Measurements from ENCODE around the gene LGALS7. TPM values are rescaled to one million over a fixed set of nuclear protein-coding genes. Genes with fewer than 3 reads are reported as not detected.

The LGALS7 gene
- total and polyA plus RNA-seq, 4 donors: 2.4 to 5.0 (median 4.9) TPM; not detected in 1

DNA sequence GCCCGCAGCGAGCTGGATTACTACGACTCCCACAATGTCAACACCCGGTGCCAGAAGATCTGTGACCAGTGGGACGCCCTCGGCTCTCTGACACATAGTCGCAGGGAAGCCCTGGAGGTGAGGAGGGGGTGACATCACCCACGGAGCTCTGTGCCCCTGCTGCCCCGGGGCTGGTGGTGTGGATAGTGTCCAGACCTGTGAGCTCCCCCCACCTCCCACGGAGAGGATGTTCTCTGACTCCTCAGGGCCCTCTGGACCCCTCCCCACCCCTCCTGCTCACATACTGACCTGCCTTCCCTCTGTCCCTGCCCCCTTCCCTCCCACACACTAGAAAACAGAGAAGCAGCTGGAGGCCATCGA, 49.7 kb downstream of the LGALS7 start:
- WGBS, 2 donors: 85 to 87% methylated on average over 11 of the region's 11 CpGs
- H3K27me3 ChIP-seq (ENCODE audit: control insufficient read depth in 3 of 3, insufficient read depth in 3 of 3, low read length in 2 of 3): no peaks in the 10 kb centered on the region
- DNase-seq (no peak), ATAC-seq (ENCODE audit: insufficient read depth, low FRiP score) (no peak)
- H3K27ac ChIP-seq (ENCODE audit: low read depth in 1 of 2, low read length in 1 of 2): no peak overlapping the region
- TF ChIP-seq, protein P1, sequence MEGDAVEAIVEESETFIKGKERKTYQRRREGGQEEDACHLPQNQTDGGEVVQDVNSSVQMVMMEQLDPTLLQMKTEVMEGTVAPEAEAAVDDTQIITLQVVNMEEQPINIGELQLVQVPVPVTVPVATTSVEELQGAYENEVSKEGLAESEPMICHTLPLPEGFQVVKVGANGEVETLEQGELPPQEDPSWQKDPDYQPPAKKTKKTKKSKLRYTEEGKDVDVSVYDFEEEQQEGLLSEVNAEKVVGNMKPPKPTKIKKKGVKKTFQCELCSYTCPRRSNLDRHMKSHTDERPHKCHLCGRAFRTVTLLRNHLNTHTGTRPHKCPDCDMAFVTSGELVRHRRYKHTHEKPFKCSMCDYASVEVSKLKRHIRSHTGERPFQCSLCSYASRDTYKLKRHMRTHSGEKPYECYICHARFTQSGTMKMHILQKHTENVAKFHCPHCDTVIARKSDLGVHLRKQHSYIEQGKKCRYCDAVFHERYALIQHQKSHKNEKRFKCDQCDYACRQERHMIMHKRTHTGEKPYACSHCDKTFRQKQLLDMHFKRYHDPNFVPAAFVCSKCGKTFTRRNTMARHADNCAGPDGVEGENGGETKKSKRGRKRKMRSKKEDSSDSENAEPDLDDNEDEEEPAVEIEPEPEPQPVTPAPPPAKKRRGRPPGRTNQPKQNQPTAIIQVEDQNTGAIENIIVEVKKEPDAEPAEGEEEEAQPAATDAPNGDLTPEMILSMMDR (IDR thresholded peaks at IDR 0.05; ENCODE audit: control extremely low read depth, extremely low read depth): no peak
- peaks cover 0 to 30% (median 0%) of the 10 kb centered on the region in 5 donors for H3K4me1 ChIP-seq (ENCODE audit: control insufficient read depth in 5 of 5, insufficient read depth in 5 of 5, low read length in 5 of 5)
- peaks cover 13 to 95% (median 32%) of the 10 kb centered on the region in 4 donors for H3K36me3 ChIP-seq (ENCODE audit: control insufficient read depth in 4 of 4, insufficient read depth in 4 of 4, low read length in 4 of 4)
- no peak overlapping the region for H3K4me3 ChIP-seq
- H3K9ac ChIP-seq (ENCODE audit: insufficient read depth in 1 of 2, low read length in 2 of 2): no peak overlapping the region
- no peaks in the 10 kb centered on the region for H3K9me3 ChIP-seq (ENCODE audit: control insufficient read depth in 4 of 4, insufficient read depth in 3 of 4, low read length in 3 of 4)

GRCh38 chr19:38722947-38723605, 50.2 kb downstream of the LGALS7 start:
- peaks cover 0 to 31% (median 0%) of the 10 kb centered on the region in 5 donors for H3K4me1 ChIP-seq (ENCODE audit: control insufficient read depth in 5 of 5, insufficient read depth in 5 of 5, low read length in 5 of 5)
- H3K27me3 ChIP-seq (ENCODE audit: control insufficient read depth in 3 of 3, insufficient read depth in 3 of 3, low read length in 2 of 3): no peaks in the 10 kb centered on the region
- ATAC-seq (ENCODE audit: insufficient read depth, low FRiP score) (no peak), DNase-seq (no peak)
- TF ChIP-seq, protein P1 (IDR thresholded peaks at IDR 0.05; ENCODE audit: control extremely low read depth, extremely low read depth): no peak
- peak overlapping the region in 1 of 2 donors; percentile 71 for H3K27ac ChIP-seq (ENCODE audit: low read depth in 1 of 2, low read length in 1 of 2)
- no peaks in the 10 kb centered on the region for H3K9me3 ChIP-seq (ENCODE audit: control insufficient read depth in 4 of 4, insufficient read depth in 3 of 4, low read length in 3 of 4)
- peaks cover 13 to 95% (median 32%) of the 10 kb centered on the region in 4 donors for H3K36me3 ChIP-seq (ENCODE audit: control insufficient read depth in 4 of 4, insufficient read depth in 4 of 4, low read length in 4 of 4)
- no peak overlapping the region for H3K9ac ChIP-seq (ENCODE audit: insufficient read depth in 1 of 2, low read length in 2 of 2)
- 93 to 94% methylated on average over 10 of the region's 10 CpGs for WGBS, 2 donors
- H3K4me3 ChIP-seq: no peak overlapping the region

GRCh38 chr19:38721979-38722773, 51.1 kb downstream of the LGALS7 start:
- no peaks in the 10 kb centered on the region for H3K27me3 ChIP-seq (ENCODE audit: control insufficient read depth in 3 of 3, insufficient read depth in 3 of 3, low read length in 2 of 3)
- ATAC-seq (ENCODE audit: insufficient read depth, low FRiP score) (no peak), DNase-seq (peak; percentile 60 to 82 (median 81))
- H3K4me1 ChIP-seq (ENCODE audit: control insufficient read depth in 5 of 5, insufficient read depth in 5 of 5, low read length in 5 of 5): peaks cover 0 to 31% (median 0%) of the 10 kb centered on the region in 5 donors
- H3K9me3 ChIP-seq (ENCODE audit: control insufficient read depth in 4 of 4, insufficient read depth in 3 of 4, low read length in 3 of 4): no peaks in the 10 kb centered on the region
- peak overlapping the region; percentile 57 to 71 for H3K27ac ChIP-seq (ENCODE audit: low read depth in 1 of 2, low read length in 1 of 2)
- H3K36me3 ChIP-seq (ENCODE audit: control insufficient read depth in 4 of 4, insufficient read depth in 4 of 4, low read length in 4 of 4): peaks cover 20 to 94% (median 35%) of the 10 kb centered on the region in 4 donors
- TF ChIP-seq, protein P1 (IDR thresholded peaks at IDR 0.05; ENCODE audit: control extremely low read depth, extremely low read depth): no peak
- WGBS, 2 donors: 70 to 78% methylated on average over 17 of the region's 17 CpGs
- no peak overlapping the region for H3K4me3 ChIP-seq
- H3K9ac ChIP-seq (ENCODE audit: insufficient read depth in 1 of 2, low read length in 2 of 2): no peak overlapping the region
